Limb (tissue), 2 donors: ENCODE results near the gene LLCFC1.

Source experiments
- DNase-seq, 2 donors: peaks; one replicate each; pipeline ENCODE4 v3.0.0-alpha.2; 2016; ENCODE audit errors: extremely low spot score in 2 of 2

The LLCFC1 gene

DNA sequence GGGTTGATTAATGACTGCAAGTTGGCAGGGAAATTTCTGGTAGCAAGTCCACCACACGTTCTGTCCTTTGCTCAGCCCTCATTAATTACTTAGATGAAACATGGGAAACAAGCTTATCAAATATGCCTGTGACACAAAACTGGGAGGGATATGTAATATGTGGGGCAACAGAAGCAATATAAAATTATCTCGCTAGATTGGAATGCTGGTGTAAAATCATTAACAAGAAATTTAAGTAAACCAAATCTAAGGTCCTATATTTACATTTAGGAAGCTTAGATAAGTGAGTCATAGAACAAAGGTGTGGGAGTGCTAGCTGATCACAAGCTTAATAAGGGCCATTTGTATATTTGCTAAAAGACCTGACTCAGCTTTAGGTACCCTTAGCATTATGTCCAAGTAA, 29.3 kb upstream of the LLCFC1 start:
- no peak for DNase-seq

DNA sequence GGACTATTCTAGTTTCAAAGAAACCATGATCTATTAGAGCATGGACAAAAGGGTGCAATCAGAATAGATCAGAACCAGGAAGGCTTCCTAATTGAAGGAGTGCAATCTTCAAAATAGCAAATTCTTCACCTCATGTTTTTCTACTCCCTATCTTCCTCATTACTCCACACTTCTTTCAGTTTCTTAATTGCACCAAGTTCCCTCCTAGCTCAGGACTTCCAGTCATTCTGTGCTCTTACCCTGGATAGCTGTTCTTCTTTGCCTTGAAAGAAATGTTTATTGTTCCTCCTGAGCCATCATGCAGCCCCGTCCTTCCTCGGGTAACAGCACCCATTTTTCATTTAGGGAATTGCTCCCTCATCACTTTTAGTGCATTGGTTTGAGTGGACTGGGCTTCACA, 28.8 kb upstream of the LLCFC1 start:
- no peak for DNase-seq

GRCh38 chr7:142913051-142913450, 26.2 kb upstream of the LLCFC1 start:
- no peak for DNase-seq

GRCh38 chr7:142913566-142913965, 25.7 kb upstream of the LLCFC1 start:
- no peak for DNase-seq

- no peak for DNase-seq
Observed at GRCh38 chr7:142914121-142914520, 25.2 kb upstream of the LLCFC1 start.

DNA sequence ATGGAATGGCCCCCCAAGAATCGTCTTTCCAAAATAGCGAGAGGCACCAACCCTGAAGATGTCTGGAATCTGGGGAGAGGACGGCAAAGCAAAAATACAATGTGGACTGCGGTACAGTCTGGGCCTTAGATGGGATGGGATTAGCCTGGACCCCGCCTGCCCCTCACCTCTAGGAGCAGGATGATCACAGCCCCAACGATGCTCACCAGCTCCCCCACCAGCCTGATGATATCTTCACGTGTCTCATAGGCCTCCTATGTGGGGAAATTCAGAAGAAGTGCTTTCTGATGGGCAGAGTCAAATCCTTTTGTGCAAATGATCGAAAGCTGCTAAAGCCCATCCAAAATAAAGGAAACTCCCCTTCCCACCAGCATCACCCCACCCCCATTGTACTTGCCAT, 24.0 kb upstream of the LLCFC1 start:
- DNase-seq, result no peak

GRCh38 chr7:142916508-142916907, 22.8 kb upstream of the LLCFC1 start:
- DNase-seq, result no peak

GRCh38 chr7:142917447-142917846, 21.8 kb upstream of the LLCFC1 start:
- DNase-seq, result no peak

DNA sequence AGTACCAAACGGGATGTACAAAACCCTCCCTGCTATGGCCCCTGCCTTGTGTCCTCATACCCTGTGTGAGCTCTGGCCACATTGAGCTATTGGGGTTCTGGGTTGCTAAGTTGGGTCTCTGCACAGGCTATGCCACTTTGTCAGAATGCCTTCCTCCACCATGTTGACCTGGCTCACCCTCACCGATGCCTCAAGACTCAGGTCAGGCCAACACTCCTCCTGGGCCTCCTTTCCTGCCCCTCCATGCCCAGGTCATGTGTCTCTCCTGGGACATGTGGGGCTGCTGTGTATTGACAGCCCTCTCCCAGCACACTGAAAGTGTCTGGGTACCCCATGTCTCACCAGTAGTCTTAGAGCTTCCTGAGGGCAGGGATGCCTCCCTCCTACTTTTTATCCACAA, 20.4 kb upstream of the LLCFC1 start:
- no peak for DNase-seq

DNA sequence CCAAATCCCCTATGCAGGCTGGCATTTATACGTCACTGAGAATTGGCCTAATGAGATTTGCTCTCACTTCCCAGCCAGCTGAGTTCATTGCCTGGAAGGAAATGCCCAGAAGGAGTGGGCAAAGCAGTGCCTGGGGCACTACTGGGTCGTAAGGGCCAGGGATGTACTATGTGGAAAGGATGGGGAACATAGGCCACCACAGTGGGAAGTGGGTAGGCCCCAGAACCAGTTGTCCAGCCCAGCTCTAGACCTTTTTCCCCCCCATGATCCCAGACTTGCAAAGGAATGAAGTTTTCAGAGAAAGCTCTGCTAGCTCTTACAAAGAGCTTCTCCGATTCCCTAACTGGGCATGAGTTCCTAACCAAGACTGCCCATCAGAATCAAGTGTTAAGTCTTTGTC, 19.6 kb upstream of the LLCFC1 start:
- no peak for DNase-seq

DNA sequence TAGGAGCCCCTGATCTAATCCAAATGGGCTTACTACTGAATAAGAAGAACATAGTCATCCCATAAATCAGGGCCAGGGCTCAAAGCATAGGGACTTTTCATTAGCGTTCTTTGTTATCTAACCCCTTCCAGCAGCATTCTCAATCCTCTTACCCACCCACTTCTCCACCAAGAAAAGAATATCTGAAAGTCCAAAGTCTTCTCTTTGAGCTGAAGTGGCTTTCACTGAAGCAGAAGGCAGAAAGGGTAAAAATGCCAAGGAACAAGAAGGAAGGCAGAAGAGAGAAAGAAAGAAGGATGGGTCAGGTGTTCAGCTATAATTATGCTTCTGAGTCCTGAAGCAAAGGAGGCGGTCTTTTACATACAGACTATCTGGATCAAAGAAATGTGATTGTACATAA, 15.9 kb upstream of the LLCFC1 start:
- no peak for DNase-seq

- DNase-seq, result no peak
Observed at GRCh38 chr7:142925413-142925812, 13.9 kb upstream of the LLCFC1 start.

GRCh38 chr7:142927085-142927745, 12.1 kb upstream of the LLCFC1 start:
- no peak for DNase-seq

- DNase-seq, result no peak
Observed at GRCh38 chr7:142927949-142928348, 11.3 kb upstream of the LLCFC1 start.

- DNase-seq, result no peak
Observed at GRCh38 chr7:142930126-142930730, 9.1 kb upstream of the LLCFC1 start.

DNA sequence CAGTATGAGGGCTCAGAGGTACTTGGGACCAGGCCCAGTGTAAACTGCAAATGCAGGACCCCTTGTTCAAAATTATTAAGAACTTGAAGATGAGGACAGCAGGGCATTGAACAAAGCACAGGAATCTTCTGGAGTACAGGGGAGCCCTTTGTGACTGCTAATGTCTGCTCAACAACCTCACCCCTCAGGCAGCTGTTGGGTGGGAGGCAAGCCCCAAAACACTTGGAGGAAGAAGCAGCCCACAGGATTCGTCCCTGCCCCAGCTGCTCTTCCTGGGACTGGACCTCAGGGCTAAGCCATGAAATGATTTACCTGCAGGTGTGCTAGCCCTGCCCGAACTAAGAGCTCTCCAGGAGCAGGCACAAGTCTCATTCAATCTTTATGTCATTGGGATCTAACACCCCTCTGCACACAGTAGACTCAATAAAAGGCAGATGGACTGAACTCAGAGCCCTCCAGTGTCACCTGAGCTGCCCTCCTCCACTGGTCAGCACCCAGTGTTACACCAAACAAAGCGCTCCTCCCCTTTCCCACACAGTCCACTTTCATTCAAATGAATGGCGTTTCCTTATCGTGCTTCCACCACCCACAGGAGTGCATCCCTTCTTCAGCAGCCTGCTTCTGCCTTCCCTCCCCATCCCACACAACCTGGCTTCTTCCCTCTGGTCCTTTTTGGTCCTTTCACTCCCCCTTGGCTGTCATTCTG, 6.7 kb upstream of the LLCFC1 start:
- DNase-seq, result no peak

- no peak for DNase-seq
Observed at GRCh38 chr7:142933092-142933475, 6.2 kb upstream of the LLCFC1 start.

GRCh38 chr7:142933624-142934023, 5.7 kb upstream of the LLCFC1 start, which contains the start of gene TRPV5:
TSS of gene TRPV5 (minus strand) at chr7:142933746. CDS start at chr7:142933459, 287 bp downstream.
- DNase-seq, result no peak

DNA sequence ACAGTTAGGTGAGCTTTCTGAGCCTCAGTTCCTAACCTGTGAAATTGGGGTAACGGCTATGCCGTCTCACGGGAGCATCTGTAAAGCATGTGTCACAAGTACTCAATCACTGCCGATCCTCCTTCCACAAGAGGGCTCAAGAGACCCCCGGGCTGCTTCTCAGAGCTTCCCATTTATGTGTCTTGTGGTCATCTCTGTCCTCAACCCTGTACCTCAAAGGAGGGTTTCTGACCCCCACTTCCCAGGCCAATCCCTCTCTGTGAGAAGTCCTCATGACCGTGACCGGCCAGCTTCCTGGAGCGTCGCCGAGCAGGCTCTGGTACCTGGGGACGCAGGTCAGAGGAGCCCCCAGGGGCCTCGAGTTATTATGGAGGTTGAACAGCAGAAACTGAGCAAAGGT, 5.2 kb upstream of the LLCFC1 start:
- no peak for DNase-seq

DNA sequence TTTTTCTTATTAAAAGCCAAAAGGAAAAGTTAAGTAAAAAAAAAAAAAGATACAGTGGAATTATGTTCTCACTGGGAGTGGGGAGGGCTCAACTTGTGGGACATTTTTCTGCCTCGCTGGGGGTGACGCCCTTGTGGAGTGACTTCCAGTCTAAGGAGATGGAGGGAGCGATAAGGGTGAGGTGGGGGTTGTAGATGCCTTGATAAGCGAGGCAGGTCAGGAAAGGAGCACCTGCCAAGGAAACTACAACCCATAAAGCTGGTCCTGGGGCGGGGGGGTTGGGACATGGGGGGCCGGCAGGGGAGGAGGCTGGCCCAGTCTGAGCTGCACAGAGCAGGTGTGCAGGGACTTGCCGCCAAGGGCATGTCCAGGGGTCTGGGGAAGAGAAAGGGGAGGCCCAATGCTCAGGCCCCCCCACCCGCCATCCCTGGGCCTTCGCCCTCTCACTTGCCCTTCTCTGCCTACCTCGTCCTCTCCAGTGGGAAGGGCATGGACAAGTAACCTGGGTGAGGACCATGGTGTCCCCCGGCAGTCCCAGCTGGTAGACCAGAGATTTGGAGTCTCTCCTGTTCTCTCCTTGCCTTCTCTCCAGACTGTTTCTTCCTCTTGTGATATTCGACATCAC, 3.2 kb upstream of the LLCFC1 start:
- DNase-seq, result no peak

DNA sequence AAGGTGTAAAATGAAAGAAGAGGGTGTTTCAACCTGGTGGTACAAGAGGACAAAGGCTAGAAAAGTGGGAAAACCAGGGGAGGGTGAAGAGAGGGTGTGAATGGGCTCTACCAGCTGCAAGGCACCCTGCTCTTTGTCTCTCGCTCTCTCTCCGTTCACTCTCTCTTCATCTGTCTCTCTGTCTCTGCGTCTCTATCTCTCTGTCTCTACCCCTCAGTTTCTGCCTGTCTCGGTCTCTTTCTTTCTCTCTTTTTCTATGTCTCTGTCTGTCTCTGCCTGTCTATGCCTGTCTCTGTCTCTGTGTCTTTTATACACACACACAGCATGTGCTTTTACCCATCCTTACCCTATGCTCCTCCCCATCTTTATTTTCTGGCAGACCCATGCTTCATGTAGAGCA, 673 bp upstream of the LLCFC1 start:
- no peak for DNase-seq

DNA sequence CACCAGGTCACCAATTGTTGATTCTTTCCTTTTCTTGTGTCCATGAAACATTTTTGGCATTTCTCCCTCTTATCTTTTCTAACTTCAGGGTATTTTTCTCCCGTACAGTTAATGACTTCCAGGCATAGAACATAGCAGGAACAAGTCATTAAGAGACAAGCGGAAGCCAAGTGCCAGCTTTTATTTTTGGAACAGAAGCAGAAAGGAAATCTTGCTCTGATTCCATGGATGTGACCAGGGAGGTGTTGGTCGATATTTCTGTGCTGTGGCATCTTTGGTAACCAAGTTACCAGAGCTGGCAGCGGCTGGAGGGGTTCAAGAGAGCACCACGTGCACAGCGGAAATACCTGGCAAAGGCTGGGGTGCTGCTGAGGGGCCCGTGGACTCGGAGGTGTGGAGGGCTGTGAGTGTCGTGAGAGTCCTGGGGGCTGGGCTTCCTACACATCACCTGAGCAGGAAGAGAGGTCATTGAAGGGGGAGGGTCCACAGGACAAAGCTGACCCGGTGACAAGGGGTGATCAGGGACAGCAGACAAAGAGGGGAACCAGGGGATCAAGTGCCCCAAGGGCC, 1.8 kb downstream of the LLCFC1 start:
- no peak for DNase-seq
